Lower leg skin (tissue), 3 donors: ENCODE measurements around the gene DDX10.

ENCODE experiments used
- POLR2A ChIP-seq, 2 donors: fragments of 450-650 bp; IDR thresholded peaks; one replicate each; pipeline ENCODE4 v1.6.1; 2016 to 2017; ENCODE audit warnings: antibody characterized with exemption in 2 of 2, mild to moderate bottlenecking in 1 of 2, moderate library complexity in 1 of 2
- TF ChIP-seq, protein P1 (sequence below), 3 donors: fragments of 450-650 bp; IDR thresholded peaks; one replicate each; pipeline ENCODE4 v1.5.1; 2016; ENCODE audit warnings: antibody characterized with exemption in 3 of 3, mild to moderate bottlenecking in 3 of 3, moderate library complexity in 2 of 3

DNA sequence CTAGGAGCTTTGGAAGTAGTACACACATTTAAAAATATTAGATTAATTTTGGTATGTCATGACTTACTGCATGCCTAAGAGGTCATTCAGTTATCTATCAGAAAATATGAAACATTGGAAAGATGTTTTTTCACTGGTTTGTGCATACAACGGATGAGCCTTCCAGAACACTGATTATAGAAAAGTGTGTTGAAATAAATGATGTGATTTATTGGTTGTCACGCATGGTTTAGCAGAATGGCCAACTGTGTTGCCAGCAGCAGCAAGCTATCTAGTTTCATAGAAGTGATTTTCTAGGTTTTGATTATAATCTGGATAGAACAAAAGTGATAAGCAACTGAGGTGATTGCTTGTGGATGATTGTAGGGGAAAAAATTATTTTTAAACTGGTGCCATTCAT, 53.6 kb downstream of the DDX10 start:
- TF ChIP-seq, protein P1, sequence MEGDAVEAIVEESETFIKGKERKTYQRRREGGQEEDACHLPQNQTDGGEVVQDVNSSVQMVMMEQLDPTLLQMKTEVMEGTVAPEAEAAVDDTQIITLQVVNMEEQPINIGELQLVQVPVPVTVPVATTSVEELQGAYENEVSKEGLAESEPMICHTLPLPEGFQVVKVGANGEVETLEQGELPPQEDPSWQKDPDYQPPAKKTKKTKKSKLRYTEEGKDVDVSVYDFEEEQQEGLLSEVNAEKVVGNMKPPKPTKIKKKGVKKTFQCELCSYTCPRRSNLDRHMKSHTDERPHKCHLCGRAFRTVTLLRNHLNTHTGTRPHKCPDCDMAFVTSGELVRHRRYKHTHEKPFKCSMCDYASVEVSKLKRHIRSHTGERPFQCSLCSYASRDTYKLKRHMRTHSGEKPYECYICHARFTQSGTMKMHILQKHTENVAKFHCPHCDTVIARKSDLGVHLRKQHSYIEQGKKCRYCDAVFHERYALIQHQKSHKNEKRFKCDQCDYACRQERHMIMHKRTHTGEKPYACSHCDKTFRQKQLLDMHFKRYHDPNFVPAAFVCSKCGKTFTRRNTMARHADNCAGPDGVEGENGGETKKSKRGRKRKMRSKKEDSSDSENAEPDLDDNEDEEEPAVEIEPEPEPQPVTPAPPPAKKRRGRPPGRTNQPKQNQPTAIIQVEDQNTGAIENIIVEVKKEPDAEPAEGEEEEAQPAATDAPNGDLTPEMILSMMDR (IDR thresholded peaks at IDR 0.05): no peak
- TF ChIP-seq POLR2A (IDR thresholded peaks at IDR 0.05): no peak
